Natural killer cell treated with Interleukin-12 subunit alpha and Interleukin-12 subunit beta and Interleukin-15 and Interleukin-18, amount 100 ng/mL, for 72 hours (primary cell): Measurements from ENCODE around the gene SECTM1. TPM values are rescaled to one million over a fixed set of nuclear protein-coding genes. Genes with fewer than 3 reads are reported as not detected.

Experiments used
- ATAC-seq, 2 donors: fragments of 150-1000 bp; cut with Tn5 transposase in 1 of 2; sonication (Bioruptor Pico), chemical (Tn5 transposase) in 1 of 2; 2 replicates each; pipeline ENCODE4 v1.10.0; 2021
- DNase-seq: peaks from one replicate; pipeline ENCODE4 v3.0.0; 2022; ENCODE audit warnings: low spot score
- H3K27ac Mint-ChIP-seq, 2 donors: 1 replicate in 1 of 2; 2 replicates in 1 of 2; pipeline ENCODE4 v1.8.0; 2022; ENCODE audit warnings: mixed read lengths in 2 of 2, mild to moderate bottlenecking in 1 of 2, moderate library complexity in 1 of 2
- H3K27me3 Mint-ChIP-seq, 2 donors: 1 replicate in 1 of 2; 2 replicates in 1 of 2; pipeline ENCODE4 v1.8.0; 2022; ENCODE audit warnings: mixed read lengths in 2 of 2
- H3K36me3 Mint-ChIP-seq: one replicate; pipeline ENCODE4 v1.8.0; 2022; ENCODE audit warnings: mixed read lengths
- H3K4me1 Mint-ChIP-seq, 2 donors: 1 replicate in 1 of 2; 2 replicates in 1 of 2; pipeline ENCODE4 v1.8.0; 2022; ENCODE audit warnings: low read depth in 2 of 2, mixed read lengths in 2 of 2, mild to moderate bottlenecking in 1 of 2
- H3K4me3 Mint-ChIP-seq: one replicate; pipeline ENCODE4 v1.8.0; 2022; ENCODE audit warnings: mixed read lengths
- H3K9me3 Mint-ChIP-seq: 2 replicates; pipeline ENCODE4 v1.8.0; 2022; ENCODE audit warnings: mixed read lengths
- total RNA-seq, 2 donors: library from RNA; stranded (reverse); gene quantifications; one replicate each; pipeline ENCODE4 v1.2.3, GENCODE V29; 2022

The SECTM1 gene
- total RNA-seq, 2 donors from 2014 or later = 0.56 TPM; not detected in 1

- H3K4me3 Mint-ChIP-seq = peak overlapping the region; percentile 68
- H3K36me3 Mint-ChIP-seq = no peaks in the 10 kb centered on the region
- no peaks in the 10 kb centered on the region for H3K9me3 Mint-ChIP-seq
- no peak overlapping the region for H3K27ac Mint-ChIP-seq
- H3K27me3 Mint-ChIP-seq = peaks cover 0 to 4% of the 10 kb centered on the region in 2 donors
- H3K4me1 Mint-ChIP-seq = peaks cover 12 to 15% of the 10 kb centered on the region in 2 donors
- peak; percentile 53 to 61 for ATAC-seq
- no peak for DNase-seq
Measured at GRCh38 chr17:82332669-82333278, 792 bp downstream of the SECTM1 start.

GRCh38 chr17:82331345-82331939 lies 2.1 kb downstream of the SECTM1 start:
- H3K4me1 Mint-ChIP-seq = peaks cover 12 to 15% of the 10 kb centered on the region in 2 donors
- DNase-seq = no peak
- H3K9me3 Mint-ChIP-seq = no peaks in the 10 kb centered on the region
- ATAC-seq = no peak
- H3K27me3 Mint-ChIP-seq = peaks cover 0 to 4% of the 10 kb centered on the region in 2 donors
- no peak overlapping the region for H3K4me3 Mint-ChIP-seq
- no peaks in the 10 kb centered on the region for H3K36me3 Mint-ChIP-seq
- no peak overlapping the region for H3K27ac Mint-ChIP-seq

GRCh38 chr17:82330322-82331239 lies 3.0 kb downstream of the SECTM1 start:
- no peak overlapping the region for H3K27ac Mint-ChIP-seq
- peaks cover 12% of the 10 kb centered on the region in 2 donors for H3K4me1 Mint-ChIP-seq
- H3K36me3 Mint-ChIP-seq = no peaks in the 10 kb centered on the region
- H3K4me3 Mint-ChIP-seq = no peak overlapping the region
- ATAC-seq (no peak), DNase-seq (no peak)
- H3K9me3 Mint-ChIP-seq = no peaks in the 10 kb centered on the region
- peaks cover 0 to 4% of the 10 kb centered on the region in 2 donors for H3K27me3 Mint-ChIP-seq

GRCh38 chr17:82329683-82330321 lies 3.8 kb downstream of the SECTM1 start:
- Mint-ChIP-seq H3K9me3 (no peaks in the 10 kb centered on the region), H3K27me3 (peaks cover 0 to 2% of the 10 kb centered on the region in 2 donors), H3K36me3 (no peaks in the 10 kb centered on the region), H3K4me1 (peaks cover 7% of the 10 kb centered on the region in 2 donors), H3K27ac (no peak overlapping the region), H3K4me3 (no peak overlapping the region)
- no peak for DNase-seq
- no peak for ATAC-seq

- Mint-ChIP-seq H3K27me3 (peaks cover 0 to 2% of the 10 kb centered on the region in 2 donors), H3K9me3 (no peaks in the 10 kb centered on the region), H3K36me3 (no peaks in the 10 kb centered on the region), H3K4me3 (no peak overlapping the region), H3K27ac (no peak overlapping the region), H3K4me1 (peaks cover 5 to 7% of the 10 kb centered on the region in 2 donors)
- no peak for ATAC-seq
- no peak for DNase-seq
Measured at GRCh38 chr17:82328994-82329507, 4.5 kb downstream of the SECTM1 start.

- peaks cover 0 to 2% of the 10 kb centered on the region in 2 donors for H3K27me3 Mint-ChIP-seq
- peaks cover 5 to 7% of the 10 kb centered on the region in 2 donors for H3K4me1 Mint-ChIP-seq
- ATAC-seq (no peak), DNase-seq (no peak)
- no peaks in the 10 kb centered on the region for H3K9me3 Mint-ChIP-seq
- H3K27ac Mint-ChIP-seq = no peak overlapping the region
- H3K4me3 Mint-ChIP-seq = no peak overlapping the region
- H3K36me3 Mint-ChIP-seq = no peaks in the 10 kb centered on the region
Measured at GRCh38 chr17:82328141-82328993, 5.2 kb downstream of the SECTM1 start.

GRCh38 chr17:82327757-82328140 lies 5.8 kb downstream of the SECTM1 start:
- H3K4me1 Mint-ChIP-seq = peaks cover under 1 to 4% of the 10 kb centered on the region in 2 donors
- no peak overlapping the region for H3K4me3 Mint-ChIP-seq
- no peaks in the 10 kb centered on the region for H3K36me3 Mint-ChIP-seq
- ATAC-seq (no peak), DNase-seq (no peak)
- no peaks in the 10 kb centered on the region for H3K9me3 Mint-ChIP-seq
- H3K27me3 Mint-ChIP-seq = peaks cover 0 to 1% of the 10 kb centered on the region in 2 donors
- H3K27ac Mint-ChIP-seq = no peak overlapping the region

- Mint-ChIP-seq H3K9me3 (no peaks in the 10 kb centered on the region), H3K27me3 (no peaks in the 10 kb centered on the region), H3K36me3 (no peaks in the 10 kb centered on the region), H3K27ac (no peak overlapping the region), H3K4me1 (peaks cover 0 to 3% of the 10 kb centered on the region in 2 donors), H3K4me3 (no peak overlapping the region)
- no peak for DNase-seq
- no peak for ATAC-seq
Measured at GRCh38 chr17:82327289-82327688, 6.3 kb downstream of the SECTM1 start.

GRCh38 chr17:82325286-82326180 lies 8.0 kb downstream of the SECTM1 start:
- Mint-ChIP-seq H3K27ac (no peak overlapping the region), H3K9me3 (no peaks in the 10 kb centered on the region), H3K27me3 (no peaks in the 10 kb centered on the region), H3K36me3 (no peaks in the 10 kb centered on the region), H3K4me3 (no peak overlapping the region), H3K4me1 (peaks cover 5 to 6% of the 10 kb centered on the region in 2 donors)
- no peak for DNase-seq
- ATAC-seq = no peak

- DNase-seq (no peak), ATAC-seq (no peak)
- H3K27me3 Mint-ChIP-seq = no peaks in the 10 kb centered on the region
- no peak overlapping the region for H3K4me3 Mint-ChIP-seq
- H3K36me3 Mint-ChIP-seq = no peaks in the 10 kb centered on the region
- no peak overlapping the region for H3K27ac Mint-ChIP-seq
- H3K9me3 Mint-ChIP-seq = no peaks in the 10 kb centered on the region
- peaks cover 5 to 6% of the 10 kb centered on the region in 2 donors for H3K4me1 Mint-ChIP-seq
Measured at GRCh38 chr17:82324566-82325285, 8.8 kb downstream of the SECTM1 start.

- ATAC-seq (no peak), DNase-seq (no peak)
- Mint-ChIP-seq H3K27me3 (no peaks in the 10 kb centered on the region), H3K9me3 (no peaks in the 10 kb centered on the region), H3K27ac (no peak overlapping the region), H3K36me3 (no peaks in the 10 kb centered on the region), H3K4me3 (no peak overlapping the region), H3K4me1 (peaks cover 5 to 6% of the 10 kb centered on the region in 2 donors)
Measured at GRCh38 chr17:82323514-82324234, 9.9 kb downstream of the SECTM1 start.
